G401 (cell line): Measurements from ENCODE around the gene NR4A1. TPM values are rescaled to one million over a fixed set of nuclear protein-coding genes. Genes with fewer than 3 reads are reported as not detected.

ENCODE experiments used
- DNase-seq: peaks from one replicate; pipeline ENCODE4 v3.0.0-alpha.2; 2015; ENCODE audit warnings: low spot score
- in situ Hi-C: cut with HindIII; loops from 2 replicates; pipeline ENCODE4 v1.10.0; 2016; ENCODE audit warnings: low sequenced_read_pairs, mixed read lengths
- total RNA-seq: library from RNA; depleted of rRNA; stranded (reverse); fragments of >200 nt; shearing (Covaris generic); gene quantifications from 2 replicates; pipeline ENCODE4 v1.2.3, GENCODE V29; 2014

The NR4A1 gene
- total RNA-seq, 1 experiment from 2014 or later: 16.5 TPM

DNA sequence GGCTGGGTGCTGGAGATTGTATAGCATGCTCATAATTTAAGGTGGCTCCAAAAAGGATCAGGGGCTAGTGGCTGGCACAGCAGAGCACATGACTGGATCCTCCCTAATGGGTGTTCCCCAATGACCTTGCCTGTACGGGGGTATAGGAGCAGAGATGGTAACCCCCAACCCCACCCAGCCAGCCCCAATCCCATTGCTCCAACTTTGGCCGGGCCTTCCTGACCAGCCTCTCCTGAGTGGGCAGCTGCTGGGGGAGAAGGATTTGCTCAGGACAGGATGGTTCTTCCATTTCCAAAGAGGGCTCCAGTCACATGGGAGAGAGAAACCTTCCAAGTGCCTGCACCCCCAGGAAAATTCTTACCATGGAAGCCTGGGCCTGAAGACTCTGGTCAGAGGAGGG, 15.3 kb upstream of the NR4A1 start:
- in situ Hi-C loops: no loop called here
- no peak for DNase-seq

- in situ Hi-C loops: no loop called here
- peak; percentile 88 for DNase-seq
These were observed 14.6 kb upstream of the NR4A1 start for GRCh38 chr12:52036587-52037171.

DNA sequence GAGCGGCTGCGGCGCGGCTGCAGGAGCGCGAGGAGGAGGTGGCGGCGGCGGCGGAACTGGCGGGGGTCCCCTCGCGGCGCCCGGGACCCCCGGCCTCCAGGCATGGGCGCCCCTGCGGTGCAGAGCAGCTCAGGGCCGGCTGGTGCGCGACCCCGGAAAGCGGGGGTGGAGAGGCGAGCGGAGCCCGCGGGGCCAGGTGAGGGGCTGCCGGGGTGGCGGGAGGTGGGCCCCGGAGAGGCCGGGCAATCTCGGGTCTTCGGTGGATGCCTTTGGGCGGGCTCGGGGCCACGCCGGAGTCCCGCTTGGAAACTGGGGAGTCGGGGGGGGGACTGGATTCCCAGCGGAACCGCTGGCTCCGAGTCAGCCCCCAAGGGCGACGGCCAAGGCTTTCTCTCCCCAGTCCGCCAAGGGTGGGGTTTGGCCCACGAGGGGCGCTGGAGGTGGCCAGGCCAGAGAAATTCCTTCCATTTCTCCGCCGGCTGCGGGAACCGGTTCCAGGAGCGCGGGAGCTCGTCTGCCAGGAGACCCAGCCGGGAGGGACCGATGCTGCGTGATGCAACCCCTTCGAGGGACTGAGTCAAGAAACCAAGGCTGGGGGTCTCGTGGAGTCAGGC, 13.9 kb upstream of the NR4A1 start:
- in situ Hi-C loops: no loop called here
- DNase-seq: no peak

- DNase-seq: no peak
- in situ Hi-C loops: no loop called here
These were observed 12.8 kb upstream of the NR4A1 start for GRCh38 chr12:52038447-52038846.

- DNase-seq: no peak
- in situ Hi-C loops: no loop called here
These were observed 10.2 kb upstream of the NR4A1 start for GRCh38 chr12:52041035-52041434.

DNA sequence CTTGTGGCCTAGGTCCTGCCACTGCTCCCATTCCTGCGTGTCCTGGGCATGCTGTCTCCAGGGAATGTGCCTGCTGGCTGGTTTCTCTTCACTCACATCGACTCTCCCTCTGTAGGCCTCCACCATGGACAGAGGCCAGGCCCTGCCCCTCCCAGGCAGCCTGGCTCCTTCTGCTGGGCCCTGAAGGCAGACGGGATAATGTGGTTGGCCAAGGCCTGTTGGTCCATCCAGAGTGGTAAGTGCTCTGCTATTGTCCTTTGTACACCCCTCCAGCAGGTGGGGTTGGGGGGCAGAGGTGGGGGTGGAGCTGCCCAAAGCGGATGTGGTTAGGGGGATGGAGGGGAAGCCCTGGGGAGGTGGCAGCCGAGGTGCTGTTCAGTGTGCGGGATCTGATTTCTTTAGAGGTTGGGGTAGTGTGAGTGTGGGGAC, 9.5 kb upstream of the NR4A1 start:
- in situ Hi-C loops: no loop called here

DNA sequence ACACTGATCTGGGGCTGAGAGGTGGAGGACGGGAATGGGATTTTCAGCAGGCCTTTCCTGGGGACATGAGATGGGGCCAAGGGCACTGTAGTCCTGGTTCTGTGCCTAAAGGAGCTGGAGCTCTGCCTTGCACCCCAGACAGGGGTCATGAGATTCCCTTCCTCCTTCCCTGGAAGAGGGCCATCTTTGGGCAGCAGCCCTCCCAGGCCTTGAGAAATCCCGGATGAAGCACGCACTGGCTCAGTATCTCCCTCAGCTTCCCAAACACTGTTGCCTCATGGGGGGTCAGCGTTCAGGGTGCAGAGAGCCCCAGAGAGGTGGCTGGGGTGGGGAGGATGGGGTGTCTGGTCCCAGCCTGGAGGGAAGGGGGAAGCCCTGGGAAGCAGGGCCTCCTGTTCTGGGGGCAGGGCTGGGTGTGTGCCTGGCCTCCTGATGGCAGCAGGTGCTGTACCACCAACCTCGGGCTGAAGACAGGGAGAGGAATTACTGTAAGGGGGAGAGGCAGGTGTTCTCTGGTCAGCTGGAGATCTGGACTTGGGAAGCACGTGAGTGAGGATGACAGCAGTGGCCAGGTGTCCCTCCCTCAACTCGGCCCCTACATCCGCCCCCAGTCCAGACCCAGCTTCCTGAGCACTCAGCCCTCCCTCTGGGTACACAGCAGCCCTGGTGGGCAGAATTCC, 8.4 kb upstream of the NR4A1 start:
- in situ Hi-C loops: no loop called here
- DNase-seq: no peak

More for the DNA sequence above, 9.5 kb upstream of the NR4A1 start:
- no peak for DNase-seq

GRCh38 chr12:52043386-52044212, 7.6 kb upstream of the NR4A1 start:
- DNase-seq: no peak
- in situ Hi-C loops: no loop called here

- peak; percentile 88 for DNase-seq
- in situ Hi-C loops: no loop called here
These were observed 6.8 kb upstream of the NR4A1 start for GRCh38 chr12:52044292-52044983.

DNA sequence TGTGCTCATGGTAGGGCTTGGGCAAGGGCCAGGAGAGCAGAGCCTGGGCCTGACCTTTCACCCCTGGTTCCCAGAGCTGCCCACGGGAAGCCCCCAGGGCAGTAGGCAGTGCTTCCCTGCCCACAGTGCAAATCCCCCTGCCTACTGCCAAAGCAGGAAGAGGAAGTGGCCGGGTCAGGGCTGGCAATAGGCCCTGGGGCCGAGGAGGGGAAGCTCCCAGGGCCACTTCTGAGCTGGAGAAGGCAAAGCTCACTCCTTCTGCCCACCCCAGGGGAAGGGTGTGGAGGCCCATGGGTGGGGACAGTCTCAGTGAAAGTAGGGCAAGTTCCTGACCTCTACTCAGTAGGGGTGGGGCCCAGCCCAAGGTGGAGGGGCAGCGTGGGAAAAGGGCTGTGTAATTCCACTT, 5.4 kb upstream of the NR4A1 start:
- in situ Hi-C loops: no loop called here
- no peak for DNase-seq

- in situ Hi-C loops: no loop called here
These were observed 4.4 kb upstream of the NR4A1 start for GRCh38 chr12:52046859-52047258.

GRCh38 chr12:52049286-52049685, 2.0 kb upstream of the NR4A1 start:
- DNase-seq: no peak
- in situ Hi-C loops: no loop called here

More at GRCh38 chr12:52046859-52047258, 4.4 kb upstream of the NR4A1 start:
- DNase-seq: no peak

GRCh38 chr12:52049688-52050087, 1.6 kb upstream of the NR4A1 start:
- DNase-seq: no peak
- in situ Hi-C loops: no loop called here

DNA sequence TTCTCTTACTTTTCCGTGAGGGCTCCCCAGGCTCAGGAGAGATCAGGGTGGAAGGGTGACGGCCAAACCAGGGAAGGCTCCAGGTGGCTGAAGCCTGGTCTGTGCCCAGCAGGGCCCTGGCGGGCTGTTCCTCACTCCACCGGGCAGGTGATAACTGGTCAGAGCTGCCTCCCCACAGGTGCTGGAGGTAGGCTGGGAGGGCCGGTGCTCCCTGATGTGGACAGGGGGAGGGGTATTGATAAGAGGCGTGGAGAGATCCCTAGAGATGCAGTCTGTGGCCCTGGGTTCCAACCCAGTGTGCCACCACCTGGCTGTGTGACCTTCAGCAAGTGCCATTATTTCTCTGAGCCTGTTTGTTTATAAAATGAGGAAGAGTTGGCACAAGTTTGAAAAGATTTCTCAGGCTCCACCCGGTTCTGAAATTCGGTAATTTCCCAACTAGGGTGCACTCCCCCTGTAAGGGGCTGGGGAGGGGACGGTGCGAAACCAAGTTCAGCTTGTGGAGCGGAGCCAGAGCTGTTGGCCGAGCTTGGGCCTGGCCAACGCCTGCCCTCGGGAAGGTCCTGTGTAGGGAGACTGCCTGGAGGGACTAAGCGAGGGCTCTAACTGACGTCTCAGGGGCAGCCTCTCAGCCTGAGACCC, 1.0 kb upstream of the NR4A1 start:
- no peak for DNase-seq
- in situ Hi-C loops: no loop called here

DNA sequence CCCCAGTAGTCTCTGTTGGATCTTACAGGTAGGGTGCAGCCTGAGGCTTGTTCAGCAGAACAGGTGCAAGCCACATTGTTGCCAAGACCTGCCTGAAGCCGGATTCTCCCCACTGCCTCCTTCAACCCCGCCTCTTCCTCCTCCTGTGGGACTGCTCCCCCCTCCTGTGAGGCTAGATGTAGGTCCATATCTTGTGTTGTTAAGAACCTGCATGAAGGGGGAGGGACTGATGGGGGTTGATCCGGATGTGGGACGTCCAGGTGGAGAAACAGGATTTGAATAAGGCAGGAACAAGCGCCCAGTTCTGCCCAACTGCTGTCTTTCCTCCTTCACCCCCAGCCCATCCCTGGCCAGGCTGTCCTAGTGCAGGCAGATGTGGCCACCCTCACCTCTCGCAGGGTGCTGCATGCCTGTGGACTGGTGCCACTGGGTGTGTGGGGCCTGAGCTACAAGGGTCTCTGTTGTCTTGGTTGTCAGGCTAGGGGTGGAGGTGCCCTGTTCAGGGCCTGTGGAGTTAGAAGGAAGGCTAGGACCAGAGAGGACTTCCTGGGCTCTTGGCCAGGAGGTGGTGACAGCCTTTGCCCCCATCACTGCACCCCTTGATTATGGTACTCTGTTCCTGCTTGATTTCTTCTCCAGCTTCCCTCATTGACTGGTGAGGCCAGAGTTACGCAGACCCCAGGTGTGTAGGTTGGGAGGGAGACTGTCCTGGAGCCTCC, 1.4 kb downstream of the NR4A1 start:
- no peak for DNase-seq
- in situ Hi-C loops: no loop called here

GRCh38 chr12:52053536-52054209, 2.4 kb downstream of the NR4A1 start:
- in situ Hi-C loops: no loop called here
- DNase-seq: no peak

- in situ Hi-C loops: no loop called here
- no peak for DNase-seq
These were observed 3.1 kb downstream of the NR4A1 start for GRCh38 chr12:52054231-52054832.
